ENCODE results near the gene LRP1B.

GRCh38 chr2:140509765-140510164, 1621.1 kb downstream of the LRP1B start:
- TF ChIP-seq REST (IDR thresholded peaks at IDR 0.05; ENCODE audit: insufficient read depth in 1 of 2, low read depth in 2 of 2, low read length in 2 of 2) = no peak
- TF ChIP-seq POLR2AphosphoS5 (IDR thresholded peaks at IDR 0.05; ENCODE audit: low read depth, low read length) = no peak
- no peak for TF ChIP-seq TAF1 (IDR thresholded peaks at IDR 0.05; ENCODE audit: borderline replicate concordance, insufficient read depth, low read length)

Data from PFSK-1 (cell line).